ENCODE data around the gene UCN3. TPM values are rescaled to one million over a fixed set of nuclear protein-coding genes. Genes with fewer than 3 reads are reported as not detected.

UCN3 gene
- total and polyA plus RNA-seq, 9 of the 15 experiments (the other 6 are each of a cell fraction or from before 2014, with no cell fraction given) = not detected

DNA sequence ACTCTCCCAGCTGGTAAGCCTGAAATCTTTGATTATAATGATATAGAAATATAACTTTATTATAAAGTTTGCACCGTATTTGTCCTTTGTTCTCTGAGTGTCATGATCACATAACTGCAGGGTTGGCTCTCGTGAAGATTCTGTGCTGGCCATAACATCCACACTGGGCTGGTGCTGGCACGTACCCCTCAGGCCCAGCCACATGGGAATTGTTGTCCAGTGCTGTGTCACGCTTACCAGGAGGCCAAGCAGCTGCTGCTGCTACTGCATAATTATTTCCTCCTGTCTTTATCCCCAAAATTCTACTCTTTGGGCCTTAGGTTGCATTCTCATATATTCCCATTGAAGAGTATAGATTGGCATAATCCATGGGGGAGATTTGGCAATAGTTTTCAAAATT, 20.8 kb upstream of the UCN3 start:
- H3K79me2 ChIP-seq (ENCODE audit: control insufficient read depth, insufficient read depth, low read length) = no peaks in the 10 kb centered on the region
- FAIRE-seq (no peak), DNase-seq (ENCODE audit: extremely low read depth in 1 of 4, low spot score in 3 of 4) (no peak), ATAC-seq (no peak)
- H3K9me1 ChIP-seq (ENCODE audit: control insufficient read depth, insufficient read depth, low read length) = no peaks in the 10 kb centered on the region
- H3K4me1 ChIP-seq (replicated peaks in 1 of 2; ENCODE audit: control insufficient read depth in 2 of 2, insufficient read depth in 2 of 2, low read length in 2 of 2) = no peaks in the 10 kb centered on the region
- H3K4me3 ChIP-seq = no peak overlapping the region
- CTCF ChIA-PET (ENCODE audit: low intra/inter-chr PET ratio) = interaction anchor here (0.6 to 1.3 kb wide), 2 partner anchors 90 to 525 kb away, joined by 3 to 4 read pairs; no protein-coding TSS in a partner anchor
- no peak overlapping the region for H2AFZ ChIP-seq (ENCODE audit: low read depth, low read length)
- no peak overlapping the region for H3K4me2 ChIP-seq (ENCODE audit: insufficient read depth, low read length)
- no peaks in the 10 kb centered on the region for H4K20me1 ChIP-seq (replicated peaks; ENCODE audit: control insufficient read depth, insufficient read depth, low read length)
- no peaks in the 10 kb centered on the region for H3K9me3 ChIP-seq (replicated peaks; ENCODE audit: control insufficient read depth, insufficient read depth, low read depth, low read length)
- no peak overlapping the region for H3K27ac ChIP-seq (ENCODE audit: extremely low read depth, low read depth, low read length)
- POLR2A ChIA-PET = no interaction called here
- in situ Hi-C loops (cut with MboI) = no loop called here
- 18% methylated on average over 4 of the region's 4 CpGs for WGBS (ENCODE audit: insufficient coverage, low coverage, missing lambda C conversion rate)
- intact Hi-C loops (cut with micrococcal nuclease) = no loop called here
- no TSS peak for BruUV-seq (replicated peaks)
- no peak overlapping the region for H3K9ac ChIP-seq (ENCODE audit: insufficient read depth in 1 of 2, low read depth in 2 of 2, low read length in 2 of 2)
- H3K36me3 ChIP-seq (ENCODE audit: control insufficient read depth, insufficient read depth, low read length) = no peaks in the 10 kb centered on the region
- peaks cover 0 to 7% of the 10 kb centered on the region in 2 experiments; a peak in 1 of 5 replicates for H3K27me3 ChIP-seq (ENCODE audit: control insufficient read depth in 2 of 2, insufficient read depth in 2 of 2, low read length in 2 of 2)
- TF ChIP-seq ZNF311 (CRISPR knock-in tag; IDR thresholded peaks at IDR 0.05) (no peak), XRCC5 (IDR thresholded peaks at IDR 0.05; ENCODE audit: low read depth, low read length) (no peak), TRIM24 (IDR thresholded peaks at IDR 0.05) (no peak), ZBTB26 (CRISPR knock-in tag; IDR thresholded peaks at IDR 0.05) (no peak), FIP1L1 (IDR thresholded peaks at IDR 0.05; ENCODE audit: low read depth, low read length, poor library complexity, severe bottlenecking) (no peak), ARID3A (IDR thresholded peaks at IDR 0.05; ENCODE audit: borderline replicate concordance, low read depth, low read length) (no peak), PHB (CRISPR knock-in tag; IDR thresholded peaks at IDR 0.05) (no peak), NRF1 (conservative IDR thresholded peaks at IDR 0.05 in 1 of 2, IDR thresholded peaks at IDR 0.05 in 1 of 2) (no peak), SREBF2 (CRISPR knock-in tag; IDR thresholded peaks at IDR 0.05) (no peak), RBM22 (IDR thresholded peaks at IDR 0.05; ENCODE audit: low read depth, low read length, poor library complexity, severe bottlenecking) (no peak), ZNF583 (CRISPR knock-in tag; IDR thresholded peaks at IDR 0.05) (no peak), SIX5 (IDR thresholded peaks at IDR 0.05; ENCODE audit: borderline replicate concordance in 1 of 2, insufficient read depth in 1 of 2, low read depth in 1 of 2, low read length in 2 of 2) (no peak), MYNN (IDR thresholded peaks at IDR 0.05) (no peak), MYNN (CRISPR knock-in tag; IDR thresholded peaks at IDR 0.05) (no peak), FOXK1 (CRISPR knock-in tag; IDR thresholded peaks at IDR 0.05; ENCODE audit: borderline replicate concordance) (no peak), BRF1 (IDR thresholded peaks at IDR 0.05; ENCODE audit: borderline replicate concordance, extremely low read depth, insufficient read length) (no peak), U2AF2 (optimal IDR thresholded peaks at IDR 0.05; ENCODE audit: low read depth, low read length) (no peak)
- TF ChIP-seq, protein P1, sequence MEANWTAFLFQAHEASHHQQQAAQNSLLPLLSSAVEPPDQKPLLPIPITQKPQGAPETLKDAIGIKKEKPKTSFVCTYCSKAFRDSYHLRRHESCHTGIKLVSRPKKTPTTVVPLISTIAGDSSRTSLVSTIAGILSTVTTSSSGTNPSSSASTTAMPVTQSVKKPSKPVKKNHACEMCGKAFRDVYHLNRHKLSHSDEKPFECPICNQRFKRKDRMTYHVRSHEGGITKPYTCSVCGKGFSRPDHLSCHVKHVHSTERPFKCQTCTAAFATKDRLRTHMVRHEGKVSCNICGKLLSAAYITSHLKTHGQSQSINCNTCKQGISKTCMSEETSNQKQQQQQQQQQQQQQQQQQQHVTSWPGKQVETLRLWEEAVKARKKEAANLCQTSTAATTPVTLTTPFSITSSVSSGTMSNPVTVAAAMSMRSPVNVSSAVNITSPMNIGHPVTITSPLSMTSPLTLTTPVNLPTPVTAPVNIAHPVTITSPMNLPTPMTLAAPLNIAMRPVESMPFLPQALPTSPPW (CRISPR knock-in tag; IDR thresholded peaks at IDR 0.05) = no peak
- TF ChIP-seq, protein P2, sequence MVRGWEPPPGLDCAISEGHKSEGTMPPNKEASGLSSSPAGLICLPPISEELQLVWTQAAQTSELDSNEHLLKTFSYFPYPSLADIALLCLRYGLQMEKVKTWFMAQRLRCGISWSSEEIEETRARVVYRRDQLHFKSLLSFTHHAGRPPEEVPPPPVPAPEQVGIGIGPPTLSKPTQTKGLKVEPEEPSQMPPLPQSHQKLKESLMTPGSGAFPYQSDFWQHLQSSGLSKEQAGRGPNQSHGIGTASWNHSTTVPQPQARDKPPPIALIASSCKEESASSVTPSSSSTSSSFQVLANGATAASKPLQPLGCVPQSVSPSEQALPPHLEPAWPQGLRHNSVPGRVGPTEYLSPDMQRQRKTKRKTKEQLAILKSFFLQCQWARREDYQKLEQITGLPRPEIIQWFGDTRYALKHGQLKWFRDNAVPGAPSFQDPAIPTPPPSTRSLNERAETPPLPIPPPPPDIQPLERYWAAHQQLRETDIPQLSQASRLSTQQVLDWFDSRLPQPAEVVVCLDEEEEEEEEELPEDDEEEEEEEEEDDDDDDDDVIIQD (CRISPR knock-in tag; IDR thresholded peaks at IDR 0.05) = no peak
